OCI-LY3 (cell line): ENCODE results near the gene SPOCK1.

Experiments
- EZH2phosphoT487 ChIP-seq: fragments of 200-600 bp; shearing (Covaris generic); IDR thresholded peaks from 2 replicates; pipeline ENCODE4 v1.6.1; 2018; ENCODE audit warnings: antibody characterized with exemption, mixed run types, low read depth
- TF ChIP-seq, protein P1 (sequence below): fragments of 200-600, 300-600 bp; sonication (generic); IDR thresholded peaks from 2 replicates; pipeline ENCODE4 v1.5.1; 2014; ENCODE audit warnings: antibody characterized with exemption, low read length, low read depth

DNA sequence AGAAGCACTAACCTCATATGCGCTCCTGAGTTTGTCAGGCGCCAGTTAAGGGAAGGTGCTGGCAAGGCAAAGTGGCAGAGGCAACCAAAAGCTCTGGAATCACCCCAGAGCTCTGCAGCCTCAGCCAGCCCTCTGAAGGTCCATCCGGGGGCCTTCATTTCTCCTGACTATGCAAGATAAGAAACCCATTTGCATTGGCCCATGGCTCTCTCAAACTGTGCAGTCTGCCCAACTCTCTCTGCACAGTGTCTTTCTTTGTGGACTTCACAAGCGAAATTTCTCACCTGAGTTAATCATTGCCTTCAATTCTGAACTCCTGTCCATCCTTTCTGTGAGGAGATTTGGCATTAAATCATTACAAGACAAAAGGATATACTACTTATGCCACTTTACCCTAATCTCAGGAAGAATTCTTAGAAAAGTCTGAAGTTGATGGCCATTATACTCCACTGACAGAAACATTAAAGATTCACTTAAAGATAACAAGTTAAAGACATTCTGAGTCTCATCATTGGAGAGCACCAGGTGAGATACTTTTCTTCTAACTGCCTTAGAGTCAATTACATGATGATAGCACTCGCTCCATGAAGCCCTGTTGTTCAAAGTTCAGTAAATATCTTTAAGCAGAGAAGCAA lies 235.6 kb downstream of the SPOCK1 start:
- TF ChIP-seq, protein P1, sequence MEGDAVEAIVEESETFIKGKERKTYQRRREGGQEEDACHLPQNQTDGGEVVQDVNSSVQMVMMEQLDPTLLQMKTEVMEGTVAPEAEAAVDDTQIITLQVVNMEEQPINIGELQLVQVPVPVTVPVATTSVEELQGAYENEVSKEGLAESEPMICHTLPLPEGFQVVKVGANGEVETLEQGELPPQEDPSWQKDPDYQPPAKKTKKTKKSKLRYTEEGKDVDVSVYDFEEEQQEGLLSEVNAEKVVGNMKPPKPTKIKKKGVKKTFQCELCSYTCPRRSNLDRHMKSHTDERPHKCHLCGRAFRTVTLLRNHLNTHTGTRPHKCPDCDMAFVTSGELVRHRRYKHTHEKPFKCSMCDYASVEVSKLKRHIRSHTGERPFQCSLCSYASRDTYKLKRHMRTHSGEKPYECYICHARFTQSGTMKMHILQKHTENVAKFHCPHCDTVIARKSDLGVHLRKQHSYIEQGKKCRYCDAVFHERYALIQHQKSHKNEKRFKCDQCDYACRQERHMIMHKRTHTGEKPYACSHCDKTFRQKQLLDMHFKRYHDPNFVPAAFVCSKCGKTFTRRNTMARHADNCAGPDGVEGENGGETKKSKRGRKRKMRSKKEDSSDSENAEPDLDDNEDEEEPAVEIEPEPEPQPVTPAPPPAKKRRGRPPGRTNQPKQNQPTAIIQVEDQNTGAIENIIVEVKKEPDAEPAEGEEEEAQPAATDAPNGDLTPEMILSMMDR, result no peak
- TF ChIP-seq EZH2phosphoT487, result no peak
